GM12878 (cell line): ENCODE results near the gene KLK8. TPM values are rescaled to one million over a fixed set of nuclear protein-coding genes. Genes with fewer than 3 reads are reported as not detected.

Experiments
- polyA plus RNA-seq, 11 experiments: library from polyadenylated mRNA; depleted of rRNA in 4 of 11; unstranded in 6 of 11; stranded (reverse) in 5 of 11; fragments of >200 nt; fragmentation: Nextera tagmentation in 4 of 11; fragmentation: Illumina TruSeq in 1 of 11; extraction: Ambion mirVana in 4 of 11; extraction: Trizol in 1 of 11; gene quantifications; 1 replicate in 1 of 11; 2 replicates in 10 of 11; pipeline versions ENCODE4 v1.2.1 to v1.2.3, GENCODE V29; 2011 to 2016; ENCODE audit warnings: inconsistent platforms in 2 of 11, missing spikeins in 2 of 11, low read depth in 1 of 11
- total RNA-seq, 4 experiments: library from RNA; depleted of rRNA in 3 of 4; stranded (reverse); fragments of >200 nt in 3 of 4; fragmentation: Illumina TruSeq in 1 of 4; extraction: Trizol in 1 of 4; gene quantifications; 2 replicates each; pipeline versions ENCODE4 v1.2.1 to v1.2.3, GENCODE V29; 2013 to 2021

Gene KLK8
- total and polyA plus RNA-seq, 10 of the 15 experiments (the other 5 are each of a cell fraction or from before 2014, with no cell fraction given), result not detected

Other genes starting within 250 kb of the KLK8 start
Only the 7 nearest of the 20 such genes appear.
- not detected in 2 replicates for gene KLK5, start 48.6 kb downstream of the KLK8 start, total RNA-seq (2014; rRNA removed)
- not detected in 2 replicates for gene KLK5, start 48.6 kb downstream of the KLK8 start, total RNA-seq (2014; rRNA removed; fragmentation: Illumina TruSeq; extraction: Trizol)
- gene KLK5, start 48.6 kb downstream of the KLK8 start, total RNA-seq (2021), result not detected in 2 replicates
- gene KLK5, start 48.6 kb downstream of the KLK8 start, polyA plus RNA-seq (2011; rRNA removed), result 0.16 TPM in 1 of 2 replicates, not detected in the other
- gene KLK5, start 48.6 kb downstream of the KLK8 start, polyA plus RNA-seq (2014; fragmentation: Illumina TruSeq; extraction: Trizol), result not detected in 2 replicates
- not detected for gene KLK5, start 48.6 kb downstream of the KLK8 start, polyA plus RNA-seq (2014; fragmentation: Nextera tagmentation; extraction: Ambion mirVana)
- gene KLK5, start 48.6 kb downstream of the KLK8 start, polyA plus RNA-seq (2014; rRNA removed), result not detected in 2 replicates
- not detected for gene KLK5, start 48.6 kb downstream of the KLK8 start, polyA plus RNA-seq (2016; fragmentation: Nextera tagmentation; extraction: Ambion mirVana)
- not detected in 2 replicates for gene KLK6, start 32.0 kb downstream of the KLK8 start, total RNA-seq (2014; rRNA removed)
- gene KLK6, start 32.0 kb downstream of the KLK8 start, total RNA-seq (2014; rRNA removed; fragmentation: Illumina TruSeq; extraction: Trizol), result not detected in 2 replicates
- not detected in 2 replicates for gene KLK6, start 32.0 kb downstream of the KLK8 start, total RNA-seq (2021)
- gene KLK6, start 32.0 kb downstream of the KLK8 start, polyA plus RNA-seq (2011; rRNA removed), result not detected in 2 replicates
- not detected in 2 replicates for gene KLK6, start 32.0 kb downstream of the KLK8 start, polyA plus RNA-seq (2014; fragmentation: Illumina TruSeq; extraction: Trizol)
- not detected for gene KLK6, start 32.0 kb downstream of the KLK8 start, polyA plus RNA-seq (2014; fragmentation: Nextera tagmentation; extraction: Ambion mirVana)
- not detected in 2 replicates for gene KLK6, start 32.0 kb downstream of the KLK8 start, polyA plus RNA-seq (2014; rRNA removed)
- not detected for gene KLK6, start 32.0 kb downstream of the KLK8 start, polyA plus RNA-seq (2016; fragmentation: Nextera tagmentation; extraction: Ambion mirVana)
- gene KLK7, start 17.7 kb downstream of the KLK8 start, total RNA-seq (2014; rRNA removed), result not detected in 2 replicates
- not detected in 2 replicates for gene KLK7, start 17.7 kb downstream of the KLK8 start, total RNA-seq (2014; rRNA removed; fragmentation: Illumina TruSeq; extraction: Trizol)
- not detected in 2 replicates for gene KLK7, start 17.7 kb downstream of the KLK8 start, total RNA-seq (2021)
- not detected in 2 replicates for gene KLK7, start 17.7 kb downstream of the KLK8 start, polyA plus RNA-seq (2011; rRNA removed)
- not detected in 2 replicates for gene KLK7, start 17.7 kb downstream of the KLK8 start, polyA plus RNA-seq (2014; fragmentation: Illumina TruSeq; extraction: Trizol)
- not detected for gene KLK7, start 17.7 kb downstream of the KLK8 start, polyA plus RNA-seq (2014; fragmentation: Nextera tagmentation; extraction: Ambion mirVana)
- not detected in 2 replicates for gene KLK7, start 17.7 kb downstream of the KLK8 start, polyA plus RNA-seq (2014; rRNA removed)
- not detected for gene KLK7, start 17.7 kb downstream of the KLK8 start, polyA plus RNA-seq (2016; fragmentation: Nextera tagmentation; extraction: Ambion mirVana)
- gene KLK10, start 18.1 kb upstream of the KLK8 start, total RNA-seq (2014; rRNA removed), result not detected in 2 replicates
- gene KLK10, start 18.1 kb upstream of the KLK8 start, total RNA-seq (2014; rRNA removed; fragmentation: Illumina TruSeq; extraction: Trizol), result not detected in 2 replicates
- gene KLK10, start 18.1 kb upstream of the KLK8 start, total RNA-seq (2021), result not detected in 2 replicates
- gene KLK10, start 18.1 kb upstream of the KLK8 start, polyA plus RNA-seq (2011; rRNA removed), result not detected in 2 replicates
- not detected in 2 replicates for gene KLK10, start 18.1 kb upstream of the KLK8 start, polyA plus RNA-seq (2014; fragmentation: Illumina TruSeq; extraction: Trizol)
- gene KLK10, start 18.1 kb upstream of the KLK8 start, polyA plus RNA-seq (2014; fragmentation: Nextera tagmentation; extraction: Ambion mirVana), result not detected
- not detected in 2 replicates for gene KLK10, start 18.1 kb upstream of the KLK8 start, polyA plus RNA-seq (2014; rRNA removed)
- gene KLK10, start 18.1 kb upstream of the KLK8 start, polyA plus RNA-seq (2016; fragmentation: Nextera tagmentation; extraction: Ambion mirVana), result not detected
- gene KLK11, start 25.0 kb upstream of the KLK8 start, total RNA-seq (2014; rRNA removed), result not detected in 2 replicates
- not detected in 2 replicates for gene KLK11, start 25.0 kb upstream of the KLK8 start, total RNA-seq (2014; rRNA removed; fragmentation: Illumina TruSeq; extraction: Trizol)
- gene KLK11, start 25.0 kb upstream of the KLK8 start, total RNA-seq (2021), result not detected in 2 replicates
- not detected in 2 replicates for gene KLK11, start 25.0 kb upstream of the KLK8 start, polyA plus RNA-seq (2011; rRNA removed)
- not detected in 2 replicates for gene KLK11, start 25.0 kb upstream of the KLK8 start, polyA plus RNA-seq (2014; fragmentation: Illumina TruSeq; extraction: Trizol)
- not detected for gene KLK11, start 25.0 kb upstream of the KLK8 start, polyA plus RNA-seq (2014; fragmentation: Nextera tagmentation; extraction: Ambion mirVana)
- not detected in 2 replicates for gene KLK11, start 25.0 kb upstream of the KLK8 start, polyA plus RNA-seq (2014; rRNA removed)
- gene KLK11, start 25.0 kb upstream of the KLK8 start, polyA plus RNA-seq (2016; fragmentation: Nextera tagmentation; extraction: Ambion mirVana), result not detected
- not detected in 2 replicates for gene KLK12, start 33.4 kb upstream of the KLK8 start, total RNA-seq (2014; rRNA removed)
- gene KLK12, start 33.4 kb upstream of the KLK8 start, total RNA-seq (2014; rRNA removed; fragmentation: Illumina TruSeq; extraction: Trizol), result not detected in 2 replicates
- not detected in 2 replicates for gene KLK12, start 33.4 kb upstream of the KLK8 start, total RNA-seq (2021)
- gene KLK12, start 33.4 kb upstream of the KLK8 start, polyA plus RNA-seq (2011; rRNA removed), result not detected in 2 replicates
- gene KLK12, start 33.4 kb upstream of the KLK8 start, polyA plus RNA-seq (2014; fragmentation: Illumina TruSeq; extraction: Trizol), result not detected in 2 replicates
- not detected for gene KLK12, start 33.4 kb upstream of the KLK8 start, polyA plus RNA-seq (2014; fragmentation: Nextera tagmentation; extraction: Ambion mirVana)
- not detected in 2 replicates for gene KLK12, start 33.4 kb upstream of the KLK8 start, polyA plus RNA-seq (2014; rRNA removed)
- gene KLK12, start 33.4 kb upstream of the KLK8 start, polyA plus RNA-seq (2016; fragmentation: Nextera tagmentation; extraction: Ambion mirVana), result not detected
- gene KLK13, start 63.5 kb upstream of the KLK8 start, total RNA-seq (2014; rRNA removed), result not detected in 2 replicates
- gene KLK13, start 63.5 kb upstream of the KLK8 start, total RNA-seq (2014; rRNA removed; fragmentation: Illumina TruSeq; extraction: Trizol), result not detected in 2 replicates
- not detected in 2 replicates for gene KLK13, start 63.5 kb upstream of the KLK8 start, total RNA-seq (2021)
- gene KLK13, start 63.5 kb upstream of the KLK8 start, polyA plus RNA-seq (2011; rRNA removed), result not detected in 2 replicates
- gene KLK13, start 63.5 kb upstream of the KLK8 start, polyA plus RNA-seq (2014; fragmentation: Illumina TruSeq; extraction: Trizol), result not detected in 2 replicates
- not detected for gene KLK13, start 63.5 kb upstream of the KLK8 start, polyA plus RNA-seq (2014; fragmentation: Nextera tagmentation; extraction: Ambion mirVana)
- not detected in 2 replicates for gene KLK13, start 63.5 kb upstream of the KLK8 start, polyA plus RNA-seq (2014; rRNA removed)
- gene KLK13, start 63.5 kb upstream of the KLK8 start, polyA plus RNA-seq (2016; fragmentation: Nextera tagmentation; extraction: Ambion mirVana), result not detected